GM12891 (cell line): ENCODE data around the gene PARM1.

Experiments
- PAX5 ChIP-seq: IDR thresholded peaks from 2 replicates; pipeline ENCODE4 v1.6.1; 2011; ENCODE audit warnings: low read length, moderate library complexity, mild to moderate bottlenecking; ENCODE audit not compliant: insufficient read depth, severe bottlenecking
- POLR2A ChIP-seq: IDR thresholded peaks from 2 replicates; pipeline ENCODE4 v1.6.1; 2011; ENCODE audit warnings: low read depth, low read length, control low read depth
- POLR2AphosphoS5 ChIP-seq: IDR thresholded peaks from 2 replicates; pipeline ENCODE4 v1.6.1; 2011; ENCODE audit warnings: low read depth, low read length, control low read depth
- SPI1 ChIP-seq: IDR thresholded peaks from 2 replicates; pipeline ENCODE4 v1.6.1; 2011; ENCODE audit warnings: low read depth, low read length, control low read depth
- TAF1 ChIP-seq: IDR thresholded peaks from 2 replicates; pipeline ENCODE4 v1.6.1; 2011; ENCODE audit warnings: low read depth, low read length, control low read depth

DNA sequence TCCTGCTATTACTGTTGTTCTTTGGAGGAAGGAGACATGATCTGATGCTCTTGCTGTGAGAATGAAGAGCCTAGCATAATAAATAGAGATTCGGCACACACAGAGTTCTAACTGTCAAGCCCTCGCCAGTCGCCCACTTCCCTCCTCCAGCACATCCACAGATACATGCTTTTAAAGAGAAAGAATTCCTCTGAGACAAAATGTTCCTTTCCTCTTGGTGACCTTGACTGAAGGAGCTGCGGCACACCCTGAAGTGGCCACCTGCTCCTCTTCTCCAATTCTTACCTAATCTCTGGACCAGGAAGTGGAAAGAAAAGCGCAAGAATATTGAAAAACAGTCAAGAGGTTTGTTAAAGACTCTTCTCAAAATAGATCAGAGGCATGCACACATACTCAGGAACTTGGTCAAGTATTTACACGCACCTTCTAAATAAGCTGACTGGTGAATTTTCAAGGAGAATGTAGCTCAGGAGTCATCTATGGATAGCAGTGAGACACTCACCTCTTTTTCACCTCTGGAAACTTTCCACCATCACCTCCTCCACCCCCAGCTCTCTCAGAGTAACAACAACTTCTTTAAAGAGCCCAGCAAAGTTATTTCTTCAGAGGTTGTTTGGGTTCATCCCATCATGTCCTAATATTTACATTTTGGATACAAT lies 95.4 kb downstream of the PARM1 start:
- TF ChIP-seq POLR2AphosphoS5: no peak
- no peak for TF ChIP-seq SPI1
- TF ChIP-seq POLR2A: no peak
- no peak for TF ChIP-seq TAF1
- TF ChIP-seq PAX5: no peak
